ENCODE measurements around the gene TAPBPL. TPM values are rescaled to one million over a fixed set of nuclear protein-coding genes. Genes with fewer than 3 reads are reported as not detected.

The TAPBPL gene
- total and polyA plus RNA-seq, 2 of the 13 experiments (the other 11 are each of a cell fraction or from before 2014, with no cell fraction given): 10.0 to 14.5 TPM

- TF ChIP-seq, protein P1, sequence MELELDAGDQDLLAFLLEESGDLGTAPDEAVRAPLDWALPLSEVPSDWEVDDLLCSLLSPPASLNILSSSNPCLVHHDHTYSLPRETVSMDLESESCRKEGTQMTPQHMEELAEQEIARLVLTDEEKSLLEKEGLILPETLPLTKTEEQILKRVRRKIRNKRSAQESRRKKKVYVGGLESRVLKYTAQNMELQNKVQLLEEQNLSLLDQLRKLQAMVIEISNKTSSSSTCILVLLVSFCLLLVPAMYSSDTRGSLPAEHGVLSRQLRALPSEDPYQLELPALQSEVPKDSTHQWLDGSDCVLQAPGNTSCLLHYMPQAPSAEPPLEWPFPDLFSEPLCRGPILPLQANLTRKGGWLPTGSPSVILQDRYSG (CRISPR knock-in tag; IDR thresholded peaks at IDR 0.05): no peak
- 0 out of 2 replicates have a peak, but pooled peaks have one; percentile 16 for TF ChIP-seq RXRB (CRISPR knock-in tag; IDR thresholded peaks at IDR 0.05; ENCODE audit: borderline replicate concordance)
- TF ChIP-seq CCDC6 (CRISPR knock-in tag; IDR thresholded peaks at IDR 0.05): 0 out of 2 replicates have a peak, but pooled peaks have one; percentile 36
- no peak for TF ChIP-seq NFATC3 (CRISPR knock-in tag; IDR thresholded peaks at IDR 0.05)
- 0 out of 2 replicates have a peak, but pooled peaks have one; percentile 27 for TF ChIP-seq ZNF12 (CRISPR knock-in tag; IDR thresholded peaks at IDR 0.05)
- TF ChIP-seq ZNF704 (CRISPR knock-in tag; IDR thresholded peaks at IDR 0.05; ENCODE audit: borderline replicate concordance): no peak
- TF ChIP-seq, protein P2, sequence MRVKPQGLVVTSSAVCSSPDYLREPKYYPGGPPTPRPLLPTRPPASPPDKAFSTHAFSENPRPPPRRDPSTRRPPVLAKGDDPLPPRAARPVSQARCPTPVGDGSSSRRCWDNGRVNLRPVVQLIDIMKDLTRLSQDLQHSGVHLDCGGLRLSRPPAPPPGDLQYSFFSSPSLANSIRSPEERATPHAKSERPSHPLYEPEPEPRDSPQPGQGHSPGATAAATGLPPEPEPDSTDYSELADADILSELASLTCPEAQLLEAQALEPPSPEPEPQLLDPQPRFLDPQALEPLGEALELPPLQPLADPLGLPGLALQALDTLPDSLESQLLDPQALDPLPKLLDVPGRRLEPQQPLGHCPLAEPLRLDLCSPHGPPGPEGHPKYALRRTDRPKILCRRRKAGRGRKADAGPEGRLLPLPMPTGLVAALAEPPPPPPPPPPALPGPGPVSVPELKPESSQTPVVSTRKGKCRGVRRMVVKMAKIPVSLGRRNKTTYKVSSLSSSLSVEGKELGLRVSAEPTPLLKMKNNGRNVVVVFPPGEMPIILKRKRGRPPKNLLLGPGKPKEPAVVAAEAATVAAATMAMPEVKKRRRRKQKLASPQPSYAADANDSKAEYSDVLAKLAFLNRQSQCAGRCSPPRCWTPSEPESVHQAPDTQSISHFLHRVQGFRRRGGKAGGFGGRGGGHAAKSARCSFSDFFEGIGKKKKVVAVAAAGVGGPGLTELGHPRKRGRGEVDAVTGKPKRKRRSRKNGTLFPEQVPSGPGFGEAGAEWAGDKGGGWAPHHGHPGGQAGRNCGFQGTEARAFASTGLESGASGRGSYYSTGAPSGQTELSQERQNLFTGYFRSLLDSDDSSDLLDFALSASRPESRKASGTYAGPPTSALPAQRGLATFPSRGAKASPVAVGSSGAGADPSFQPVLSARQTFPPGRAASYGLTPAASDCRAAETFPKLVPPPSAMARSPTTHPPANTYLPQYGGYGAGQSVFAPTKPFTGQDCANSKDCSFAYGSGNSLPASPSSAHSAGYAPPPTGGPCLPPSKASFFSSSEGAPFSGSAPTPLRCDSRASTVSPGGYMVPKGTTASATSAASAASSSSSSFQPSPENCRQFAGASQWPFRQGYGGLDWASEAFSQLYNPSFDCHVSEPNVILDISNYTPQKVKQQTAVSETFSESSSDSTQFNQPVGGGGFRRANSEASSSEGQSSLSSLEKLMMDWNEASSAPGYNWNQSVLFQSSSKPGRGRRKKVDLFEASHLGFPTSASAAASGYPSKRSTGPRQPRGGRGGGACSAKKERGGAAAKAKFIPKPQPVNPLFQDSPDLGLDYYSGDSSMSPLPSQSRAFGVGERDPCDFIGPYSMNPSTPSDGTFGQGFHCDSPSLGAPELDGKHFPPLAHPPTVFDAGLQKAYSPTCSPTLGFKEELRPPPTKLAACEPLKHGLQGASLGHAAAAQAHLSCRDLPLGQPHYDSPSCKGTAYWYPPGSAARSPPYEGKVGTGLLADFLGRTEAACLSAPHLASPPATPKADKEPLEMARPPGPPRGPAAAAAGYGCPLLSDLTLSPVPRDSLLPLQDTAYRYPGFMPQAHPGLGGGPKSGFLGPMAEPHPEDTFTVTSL (CRISPR knock-in tag; IDR thresholded peaks at IDR 0.05; ENCODE audit: borderline replicate concordance): no peak
- 0 out of 2 replicates have a peak, but pooled peaks have one; percentile 34 for TF ChIP-seq TARDBP (CRISPR knock-in tag; IDR thresholded peaks at IDR 0.05)
- TF ChIP-seq, protein P3, sequence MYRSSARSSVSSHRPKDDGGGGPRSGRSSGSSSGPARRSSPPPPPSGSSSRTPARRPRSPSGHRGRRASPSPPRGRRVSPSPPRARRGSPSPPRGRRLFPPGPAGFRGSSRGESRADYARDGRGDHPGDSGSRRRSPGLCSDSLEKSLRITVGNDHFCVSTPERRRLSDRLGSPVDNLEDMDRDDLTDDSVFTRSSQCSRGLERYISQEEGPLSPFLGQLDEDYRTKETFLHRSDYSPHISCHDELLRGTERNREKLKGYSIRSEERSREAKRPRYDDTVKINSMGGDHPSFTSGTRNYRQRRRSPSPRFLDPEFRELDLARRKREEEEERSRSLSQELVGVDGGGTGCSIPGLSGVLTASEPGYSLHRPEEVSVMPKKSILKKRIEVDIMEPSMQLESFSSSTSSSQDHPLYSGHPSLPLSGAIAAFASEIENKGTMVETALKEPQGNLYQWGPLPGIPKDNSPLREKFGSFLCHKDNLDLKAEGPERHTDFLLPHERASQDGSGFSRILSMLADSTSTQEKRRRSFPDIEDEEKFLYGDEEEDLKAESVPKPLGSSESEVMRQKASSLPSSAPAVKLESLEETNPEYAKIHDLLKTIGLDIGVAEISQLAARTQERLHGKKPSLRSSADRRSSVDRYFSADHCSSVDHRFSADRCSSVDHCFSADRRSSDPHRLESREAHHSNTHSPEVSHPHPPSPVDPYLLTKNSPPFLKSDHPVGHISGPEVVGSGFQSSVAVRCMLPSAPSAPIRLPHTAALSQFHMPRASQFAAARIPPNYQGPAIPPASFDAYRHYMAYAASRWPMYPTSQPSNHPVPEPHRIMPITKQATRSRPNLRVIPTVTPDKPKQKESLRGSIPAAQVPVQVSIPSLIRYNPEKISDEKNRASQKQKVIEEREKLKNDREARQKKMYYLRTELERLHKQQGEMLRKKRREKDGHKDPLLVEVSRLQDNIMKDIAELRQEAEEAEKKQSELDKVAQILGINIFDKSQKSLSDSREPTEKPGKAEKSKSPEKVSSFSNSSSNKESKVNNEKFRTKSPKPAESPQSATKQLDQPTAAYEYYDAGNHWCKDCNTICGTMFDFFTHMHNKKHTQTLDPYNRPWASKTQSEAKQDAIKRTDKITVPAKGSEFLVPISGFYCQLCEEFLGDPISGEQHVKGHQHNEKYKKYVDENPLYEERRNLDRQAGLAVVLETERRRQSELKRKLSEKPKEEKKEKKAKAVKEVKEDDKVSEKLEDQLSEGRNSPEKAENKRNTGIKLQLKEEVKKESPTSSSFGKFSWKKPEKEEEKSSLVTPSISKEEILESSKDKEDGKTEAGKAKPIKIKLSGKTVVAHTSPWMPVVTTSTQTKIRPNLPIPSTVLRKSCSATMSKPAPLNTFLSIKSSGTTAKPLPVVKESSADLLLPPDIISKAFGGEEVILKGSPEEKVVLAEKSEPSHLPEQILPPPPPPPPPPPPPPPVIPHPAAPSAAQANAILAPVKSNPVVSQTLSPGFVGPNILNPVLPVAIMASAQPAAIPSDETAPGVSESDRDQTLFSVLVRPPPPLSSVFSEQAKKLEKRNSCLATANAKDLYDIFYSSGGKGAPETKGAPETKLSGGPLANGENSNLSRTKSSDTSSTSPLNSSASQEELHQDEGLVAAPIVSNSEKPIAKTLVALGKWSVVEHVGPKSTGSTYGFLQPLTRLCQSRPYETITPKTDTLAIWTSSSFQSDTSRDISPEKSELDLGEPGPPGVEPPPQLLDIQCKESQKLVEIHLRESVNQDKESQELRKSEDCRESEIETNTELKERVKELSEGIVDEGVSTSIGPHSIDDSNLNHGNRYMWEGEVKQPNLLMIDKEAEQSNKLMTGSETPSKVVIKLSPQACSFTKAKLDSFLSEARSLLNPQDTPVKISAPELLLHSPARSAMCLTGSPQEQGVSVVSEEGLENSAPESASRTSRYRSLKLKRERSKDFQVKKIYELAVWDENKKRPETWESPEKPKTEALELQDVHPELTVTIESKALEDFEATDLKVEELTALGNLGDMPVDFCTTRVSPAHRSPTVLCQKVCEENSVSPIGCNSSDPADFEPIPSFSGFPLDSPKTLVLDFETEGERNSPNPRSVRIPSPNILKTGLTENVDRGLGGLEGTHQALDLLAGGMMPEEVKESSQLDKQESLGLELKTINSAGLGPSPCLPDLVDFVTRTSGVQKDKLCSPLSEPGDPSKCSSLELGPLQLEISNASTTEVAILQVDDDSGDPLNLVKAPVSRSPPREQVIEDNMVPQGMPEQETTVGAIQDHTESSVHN (CRISPR knock-in tag; IDR thresholded peaks at IDR 0.05): no peak
- TF ChIP-seq SP4 (CRISPR knock-in tag; IDR thresholded peaks at IDR 0.05): 0 out of 2 replicates have a peak, but pooled peaks have one; percentile 41
- no peak for TF ChIP-seq ZFP82 (CRISPR knock-in tag; IDR thresholded peaks at IDR 0.05; ENCODE audit: borderline replicate concordance)
Observed at GRCh38 chr12:6430124-6430989, 21.5 kb upstream of the TAPBPL start (continued).

Measured in HepG2 (cell line).